Smooth muscle cell (in vitro differentiated cells): ENCODE measurements around the gene DCTPP1. TPM values are rescaled to one million over a fixed set of nuclear protein-coding genes. Genes with fewer than 3 reads are reported as not detected.

Source experiments
- DNase-seq: peaks from one replicate; lab custom pipeline; 2025; ENCODE audit not compliant: unreplicated experiment; lab: John Stamatoyannopoulos, UW
- H2AFZ ChIP-seq: fragments of 200-600 bp; sonication (generic); 2 replicates; pipeline ENCODE4 v1.6.0; 2016; ENCODE audit warnings: antibody characterized with exemption, low read depth, mild to moderate bottlenecking
- H3F3A ChIP-seq: fragments of 200-600 bp; sonication (generic); 2 replicates; pipeline ENCODE4 v1.6.0; 2017; ENCODE audit warnings: antibody characterized with exemption, low read depth
- H3K27ac ChIP-seq: fragments of 200-600 bp; sonication (generic); 2 replicates; pipeline ENCODE4 v1.5.1; 2016; ENCODE audit warnings: low read depth, mild to moderate bottlenecking
- H3K27me3 ChIP-seq: fragments of 200-600 bp; sonication (generic); 2 replicates; pipeline ENCODE4 v1.6.1; 2016; ENCODE audit warnings: low read depth, mild to moderate bottlenecking
- H3K36me3 ChIP-seq: fragments of 200-600 bp; sonication (generic); 2 replicates; pipeline ENCODE4 v1.5.1; 2016; ENCODE audit warnings: low read depth
- H3K4me1 ChIP-seq: fragments of 200-600 bp; sonication (generic); 2 replicates; pipeline ENCODE4 v1.5.1; 2016; ENCODE audit warnings: low read depth
- H3K4me2 ChIP-seq: fragments of 200-600 bp; sonication (generic); 2 replicates; pipeline ENCODE4 v1.6.0; 2016; ENCODE audit warnings: mild to moderate bottlenecking
- H3K4me3 ChIP-seq: fragments of 200-600 bp; sonication (generic); 2 replicates; pipeline ENCODE4 v1.5.1; 2016; ENCODE audit warnings: mild to moderate bottlenecking
- H3K79me2 ChIP-seq: fragments of 200-600 bp; sonication (generic); 2 replicates; pipeline ENCODE4 v1.6.0; 2016; ENCODE audit warnings: low read depth, mild to moderate bottlenecking
- H3K9ac ChIP-seq: fragments of 200-600 bp; sonication (generic); 2 replicates; pipeline ENCODE4 v1.6.0; 2016; ENCODE audit warnings: low read depth
- H3K9me3 ChIP-seq: fragments of 200-600 bp; sonication (generic); replicated peaks from 2 replicates; pipeline ENCODE4 v1.5.1; 2016; ENCODE audit warnings: low read depth
- H4K20me1 ChIP-seq: fragments of 200-600 bp; sonication (generic); 2 replicates; pipeline ENCODE4 v1.6.0; 2016; ENCODE audit warnings: low read depth
- CTCF ChIP-seq: fragments of 200-600 bp; sonication (generic); IDR thresholded peaks from 2 replicates; pipeline ENCODE4 v1.5.1; 2017; ENCODE audit warnings: borderline replicate concordance, mild to moderate bottlenecking, antibody characterized with exemption; ENCODE audit not compliant: insufficient read depth, poor library complexity, severe bottlenecking
- WGBS: methylation state at CpG from one replicate; pipeline ENCODE4 v1.1.7; 2016; ENCODE audit warnings: low lambda C conversion rate; 5-methylcytosine and 5-hydroxymethylcytosine counted together
- polyA plus RNA-seq: library from polyadenylated mRNA; unstranded; fragments of >200 nt; fragmentation: Nextera tagmentation; extraction: Ambion mirVana; gene quantifications from 2 replicates; pipeline ENCODE4 v1.2.1, GENCODE V29; 2016
- total RNA-seq: library from RNA; depleted of rRNA; stranded (reverse); fragments of >200 nt; gene quantifications from 2 replicates; pipeline ENCODE4 v1.2.3, GENCODE V29; 2014

The DCTPP1 gene
- total and polyA plus RNA-seq, 2 experiments from 2014 or later = 18.4 to 37.8 TPM

- no peak for DNase-seq
- Histone ChIP-seq H3K9ac (no peak overlapping the region), H3K27me3 (no peaks in the 10 kb centered on the region), H3K36me3 (no peaks in the 10 kb centered on the region), H3K9me3 (no peaks in the 10 kb centered on the region), H3F3A (no peaks in the 10 kb centered on the region), H3K4me3 (no peak overlapping the region), H2AFZ (no peak overlapping the region), H4K20me1 (peaks cover 5% of the 10 kb centered on the region), H3K4me1 (peaks cover 11% of the 10 kb centered on the region), H3K4me2 (no peak overlapping the region), H3K27ac (no peak overlapping the region), H3K79me2 (no peaks in the 10 kb centered on the region)
- TF ChIP-seq CTCF = no peak
- WGBS = 93% methylated on average over 6 of the region's 6 CpGs
Observed at GRCh38 chr16:30380803-30381208, 49.0 kb downstream of the DCTPP1 start.

GRCh38 chr16:30380072-30380802 is 49.6 kb downstream of the DCTPP1 start:
- H3K9ac ChIP-seq = no peak overlapping the region
- no peaks in the 10 kb centered on the region for H3F3A ChIP-seq
- TF ChIP-seq CTCF = no peak
- no peak overlapping the region for H3K4me3 ChIP-seq
- no peak for DNase-seq
- H4K20me1 ChIP-seq = peaks cover 5% of the 10 kb centered on the region
- no peaks in the 10 kb centered on the region for H3K79me2 ChIP-seq
- 89% methylated on average over 4 of the region's 4 CpGs for WGBS
- H3K9me3 ChIP-seq = no peaks in the 10 kb centered on the region
- no peak overlapping the region for H3K4me2 ChIP-seq
- H2AFZ ChIP-seq = no peak overlapping the region
- no peaks in the 10 kb centered on the region for H3K27me3 ChIP-seq
- no peak overlapping the region for H3K27ac ChIP-seq
- no peaks in the 10 kb centered on the region for H3K36me3 ChIP-seq
- H3K4me1 ChIP-seq = peaks cover 14% of the 10 kb centered on the region

GRCh38 chr16:30379158-30379783 is 50.6 kb downstream of the DCTPP1 start:
- H3K4me1 ChIP-seq = peaks cover 14% of the 10 kb centered on the region
- H3F3A ChIP-seq = no peaks in the 10 kb centered on the region
- peak overlapping the region; percentile 67 for H3K27ac ChIP-seq
- no peaks in the 10 kb centered on the region for H3K27me3 ChIP-seq
- peak overlapping the region; percentile 95 for H3K4me2 ChIP-seq
- peak overlapping the region; percentile 67 for H3K4me3 ChIP-seq
- TF ChIP-seq CTCF = no peak
- H3K36me3 ChIP-seq = no peaks in the 10 kb centered on the region
- no peak overlapping the region for H2AFZ ChIP-seq
- no peak for DNase-seq
- WGBS = 26% methylated on average over 27 of the region's 27 CpGs
- H3K9me3 ChIP-seq = no peaks in the 10 kb centered on the region
- no peaks in the 10 kb centered on the region for H3K79me2 ChIP-seq
- peaks cover 5% of the 10 kb centered on the region for H4K20me1 ChIP-seq
- peak overlapping the region; percentile 43 for H3K9ac ChIP-seq
